ENCODE measurements around the gene ST7L. TPM values are rescaled to one million over a fixed set of nuclear protein-coding genes. Genes with fewer than 3 reads are reported as not detected.

ST7L gene
- total RNA-seq, 4 donors from 2014 or later = 9.4 to 25.0 (median 12.4) TPM

GRCh38 chr1:112529301-112529700 is 89.6 kb downstream of the ST7L start:
- H3K27me3 ChIP-seq = no peaks in the 10 kb centered on the region
- TF ChIP-seq POLR2A (IDR thresholded peaks at IDR 0.05) = no peak
- TF ChIP-seq, protein P1, sequence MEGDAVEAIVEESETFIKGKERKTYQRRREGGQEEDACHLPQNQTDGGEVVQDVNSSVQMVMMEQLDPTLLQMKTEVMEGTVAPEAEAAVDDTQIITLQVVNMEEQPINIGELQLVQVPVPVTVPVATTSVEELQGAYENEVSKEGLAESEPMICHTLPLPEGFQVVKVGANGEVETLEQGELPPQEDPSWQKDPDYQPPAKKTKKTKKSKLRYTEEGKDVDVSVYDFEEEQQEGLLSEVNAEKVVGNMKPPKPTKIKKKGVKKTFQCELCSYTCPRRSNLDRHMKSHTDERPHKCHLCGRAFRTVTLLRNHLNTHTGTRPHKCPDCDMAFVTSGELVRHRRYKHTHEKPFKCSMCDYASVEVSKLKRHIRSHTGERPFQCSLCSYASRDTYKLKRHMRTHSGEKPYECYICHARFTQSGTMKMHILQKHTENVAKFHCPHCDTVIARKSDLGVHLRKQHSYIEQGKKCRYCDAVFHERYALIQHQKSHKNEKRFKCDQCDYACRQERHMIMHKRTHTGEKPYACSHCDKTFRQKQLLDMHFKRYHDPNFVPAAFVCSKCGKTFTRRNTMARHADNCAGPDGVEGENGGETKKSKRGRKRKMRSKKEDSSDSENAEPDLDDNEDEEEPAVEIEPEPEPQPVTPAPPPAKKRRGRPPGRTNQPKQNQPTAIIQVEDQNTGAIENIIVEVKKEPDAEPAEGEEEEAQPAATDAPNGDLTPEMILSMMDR (IDR thresholded peaks at IDR 0.05) = no peak
- intact Hi-C loops (cut with DNase I) = no loop called here
- H3K4me3 ChIP-seq = no peak overlapping the region
- H3K4me1 ChIP-seq = peaks cover 6 to 60% (median 6%) of the 10 kb centered on the region in 3 donors
- H3K36me3 ChIP-seq = peaks cover 0 to 48% (median 0%) of the 10 kb centered on the region in 3 donors
- H3K9me3 ChIP-seq = no peaks in the 10 kb centered on the region
- DNase-seq = no peak
- H3K27ac ChIP-seq = peak overlapping the region; percentile 49 to 81 (median 70)

DNA sequence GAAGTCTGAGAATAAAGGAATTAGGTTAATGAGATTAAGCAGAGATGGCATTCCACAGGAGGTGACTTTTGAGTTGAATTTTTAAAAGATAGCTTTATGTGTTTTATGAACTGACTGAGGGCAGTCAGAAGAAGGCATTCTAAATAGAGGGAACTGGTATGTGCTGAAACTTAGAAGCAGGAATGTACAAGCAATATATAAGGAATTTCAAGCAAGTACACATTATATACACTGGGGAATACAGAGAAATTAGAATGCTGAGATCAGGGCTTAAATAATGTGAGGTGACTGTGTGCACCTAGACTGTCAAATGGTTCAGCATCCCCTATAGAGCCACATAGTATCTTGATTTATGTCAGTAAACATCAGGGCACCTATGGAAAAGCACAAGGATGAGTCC is 90.9 kb downstream of the ST7L start:
- Histone ChIP-seq H3K27ac (peak overlapping the region in 2 of 4 donors; percentile 81), H3K4me3 (no peak overlapping the region), H3K36me3 (peaks cover 0 to 47% (median 0%) of the 10 kb centered on the region in 3 donors), H3K4me1 (peaks cover 6 to 52% (median 6%) of the 10 kb centered on the region in 3 donors), H3K9me3 (no peaks in the 10 kb centered on the region), H3K27me3 (no peaks in the 10 kb centered on the region)
- no peak for TF ChIP-seq POLR2A (IDR thresholded peaks at IDR 0.05)
- TF ChIP-seq, protein P1 (IDR thresholded peaks at IDR 0.05) = no peak
- intact Hi-C loops (cut with DNase I) = no loop called here
- no peak for DNase-seq

GRCh38 chr1:112527266-112528010 is 91.5 kb downstream of the ST7L start:
- peaks cover 0 to 51% (median 0%) of the 10 kb centered on the region in 3 donors for H3K36me3 ChIP-seq
- DNase-seq = no peak
- no peaks in the 10 kb centered on the region for H3K27me3 ChIP-seq
- H3K4me3 ChIP-seq = no peak overlapping the region
- no peaks in the 10 kb centered on the region for H3K9me3 ChIP-seq
- H3K27ac ChIP-seq = peak overlapping the region in 1 of 4 donors; percentile 81
- H3K4me1 ChIP-seq = peaks cover 6 to 46% (median 6%) of the 10 kb centered on the region in 3 donors
- intact Hi-C loops (cut with DNase I) = no loop called here
- TF ChIP-seq POLR2A (IDR thresholded peaks at IDR 0.05) = no peak
- TF ChIP-seq, protein P1 (IDR thresholded peaks at IDR 0.05) = no peak
- WGBS, 2 donors = 59 to 81% methylated on average over 3 to 4 of the region's 4 CpGs

DNA sequence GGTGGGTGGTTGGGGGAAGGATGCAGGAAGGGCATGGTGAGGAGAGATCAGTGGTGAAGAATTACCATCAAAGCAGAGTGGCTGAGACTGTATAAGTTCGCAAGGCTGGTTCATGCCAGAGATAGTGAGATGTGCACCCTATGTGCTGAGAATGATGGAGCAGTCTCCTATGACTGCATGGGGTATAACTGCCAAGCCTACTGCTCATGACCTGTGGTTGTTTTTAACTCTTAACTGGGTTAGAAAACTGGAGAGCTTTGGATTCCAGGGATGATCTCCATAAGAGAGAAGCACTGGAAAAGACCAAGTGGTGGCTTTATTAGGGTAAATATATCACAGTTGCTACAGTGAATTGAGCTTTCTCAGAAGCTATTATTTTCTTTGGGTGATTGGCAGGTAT is 94.0 kb downstream of the ST7L start:
- Histone ChIP-seq H3K4me3 (no peak overlapping the region), H3K4me1 (peaks cover 6 to 21% (median 6%) of the 10 kb centered on the region in 3 donors), H3K27ac (no peak overlapping the region), H3K27me3 (no peaks in the 10 kb centered on the region), H3K9me3 (no peaks in the 10 kb centered on the region), H3K36me3 (peaks cover 0 to 74% (median 0%) of the 10 kb centered on the region in 3 donors)
- DNase-seq = no peak
- intact Hi-C loops (cut with DNase I) = no loop called here
- WGBS, 2 donors = 78 to 92% methylated on average over 1 of the region's 1 CpG
- TF ChIP-seq, protein P1 (IDR thresholded peaks at IDR 0.05) = no peak
- TF ChIP-seq POLR2A (IDR thresholded peaks at IDR 0.05) = no peak

DNA sequence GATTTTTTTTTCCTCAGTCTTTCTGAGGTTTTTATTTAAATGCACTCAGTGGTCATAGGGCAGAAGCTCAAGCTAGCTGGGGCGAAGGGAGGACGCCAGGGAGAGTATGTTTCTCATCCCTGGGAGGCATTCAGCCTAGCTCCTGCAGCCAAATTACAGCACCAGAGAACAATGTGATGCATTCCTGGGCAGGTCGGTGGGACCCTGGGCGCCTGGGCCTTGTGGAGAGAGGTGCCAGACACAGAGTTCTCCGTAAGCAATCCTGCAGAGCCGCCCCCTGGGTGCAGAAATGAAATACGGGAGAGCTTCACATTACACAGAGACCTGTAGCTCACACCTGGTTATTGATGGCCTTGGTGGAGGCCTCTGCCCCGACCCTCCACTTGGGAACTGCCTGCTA is 94.7 kb downstream of the ST7L start:
- TF ChIP-seq POLR2A (IDR thresholded peaks at IDR 0.05) = no peak
- TF ChIP-seq, protein P1 (IDR thresholded peaks at IDR 0.05) = no peak
- Histone ChIP-seq H3K4me3 (no peak overlapping the region), H3K36me3 (peaks cover 0 to 77% (median 0%) of the 10 kb centered on the region in 3 donors), H3K27ac (no peak overlapping the region), H3K27me3 (no peaks in the 10 kb centered on the region), H3K9me3 (no peaks in the 10 kb centered on the region), H3K4me1 (peaks cover 4 to 14% (median 6%) of the 10 kb centered on the region in 3 donors)
- no peak for DNase-seq
- 70% methylated on average over 5 of the region's 8 CpGs; no CpG with 5 or more reads in 1 of the 2 donors for WGBS, 2 donors
- intact Hi-C loops (cut with DNase I) = no loop called here
